Activated T-helper 1 cell treated with anti-CD3 and anti-CD28 coated beads, Interleukin-12 subunit alpha, Interleukin-12 subunit beta, Interleukin-2, Interleukin-4 antibody, amounts not matched to agents 30 ng/mL and 10 ng/mL and 1 ng/mL, durations not matched to agents 14 hours and 24 hours and 36 hours (primary cell): Measurements from ENCODE around the gene NAA25. TPM values are rescaled to one million over a fixed set of nuclear protein-coding genes. Genes with fewer than 3 reads are reported as not detected.

Experiments used
- DNase-seq: peaks from one replicate; pipeline ENCODE4 v3.0.0; 2021; ENCODE audit warnings: low spot score
- H3K27ac Mint-ChIP-seq: one replicate; pipeline ENCODE4 v1.8.0; 2021; ENCODE audit warnings: mild to moderate bottlenecking, mixed read lengths
- H3K27me3 Mint-ChIP-seq: one replicate; pipeline ENCODE4 v1.8.0; 2022; ENCODE audit warnings: mild to moderate bottlenecking, moderate library complexity, mixed read lengths; ENCODE audit not compliant: insufficient read depth
- H3K36me3 Mint-ChIP-seq: one replicate; pipeline ENCODE4 v1.8.0; 2021; ENCODE audit warnings: low read depth, mixed read lengths
- H3K4me1 Mint-ChIP-seq: one replicate; pipeline ENCODE4 v1.8.0; 2021; ENCODE audit warnings: low read depth, mixed read lengths
- H3K4me3 Mint-ChIP-seq: one replicate; pipeline ENCODE4 v1.8.0; 2021; ENCODE audit warnings: mild to moderate bottlenecking, moderate library complexity, mixed read lengths
- H3K9me3 Mint-ChIP-seq: one replicate; pipeline ENCODE4 v1.8.0; 2021; ENCODE audit warnings: mixed read lengths
- intact Hi-C: fragments of 100-400 bp; cut with micrococcal nuclease; formaldehyde crosslinking; loops from one replicate; pipeline ENCODE4 v1.15.1; 2024
- total RNA-seq: library from RNA; stranded (reverse); gene quantifications from 2 replicates; pipeline ENCODE4 v1.2.3, GENCODE V29; 2022

NAA25 gene
- total RNA-seq, 1 donor from 2014 or later: 52.2 TPM

GRCh38 chr12:112126911-112127310, 18.3 kb upstream of the NAA25 start:
- H3K9me3 Mint-ChIP-seq: no peaks in the 10 kb centered on the region
- peaks cover 48% of the 10 kb centered on the region for H3K4me1 Mint-ChIP-seq
- intact Hi-C loops: loop anchor here (5.0 kb wide), 2 partner anchors 285 to 530 kb away; partner anchors contain the start of genes ATXN2 and MAPKAPK5
- H3K27ac Mint-ChIP-seq: peak overlapping the region; percentile 78
- no peak for DNase-seq
- H3K36me3 Mint-ChIP-seq: peaks cover 4% of the 10 kb centered on the region
- peak overlapping the region; percentile 82 for H3K4me3 Mint-ChIP-seq
- peaks cover 4% of the 10 kb centered on the region for H3K27me3 Mint-ChIP-seq

DNA sequence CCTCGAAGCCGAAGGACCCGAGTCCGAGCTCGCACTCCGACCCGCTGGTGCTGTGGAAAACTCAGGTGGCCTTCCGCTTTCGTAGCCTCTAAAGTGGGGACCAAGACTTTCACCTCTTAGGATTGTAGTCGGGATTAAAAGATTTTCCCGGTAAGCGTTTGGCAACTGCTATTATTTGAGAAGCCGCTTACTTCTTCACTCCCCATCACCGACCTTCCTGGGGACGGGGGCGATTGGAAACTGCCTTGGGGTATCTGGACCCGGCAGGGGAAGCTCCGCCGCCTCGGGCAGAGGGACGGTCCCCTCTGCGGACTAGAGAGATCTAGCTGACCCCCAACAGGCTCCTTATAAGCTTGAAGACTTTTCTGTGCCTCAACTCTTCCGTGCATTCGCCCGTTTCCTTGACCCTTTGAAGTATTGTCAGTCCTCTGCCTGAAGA, 17.4 kb upstream of the NAA25 start:
- Mint-ChIP-seq H3K36me3 (peaks cover 2% of the 10 kb centered on the region), H3K27ac (peak overlapping the region; percentile 78), H3K27me3 (peaks cover 8% of the 10 kb centered on the region), H3K9me3 (no peaks in the 10 kb centered on the region), H3K4me3 (peak overlapping the region; percentile 82), H3K4me1 (peaks cover 40% of the 10 kb centered on the region)
- DNase-seq: no peak
- intact Hi-C loops: loop anchor here (1.0 to 5.0 kb wide), 5 partner anchors 18 to 529 kb away; partner anchors contain the start of genes ATXN2, MAPKAPK5 and NAA25

GRCh38 chr12:112125250-112125999, 16.8 kb upstream of the NAA25 start, which contains the start of gene TRAFD1:
TSS of gene TRAFD1 (plus strand) at chr12:112125560. CDS start at chr12:112130523, 4,963 bp downstream.
- peaks cover 10% of the 10 kb centered on the region for H3K27me3 Mint-ChIP-seq
- H3K4me3 Mint-ChIP-seq: peak within 1 kb of the TSS; percentile 82
- peak within 1 kb of the TSS; percentile 84 for H3K27ac Mint-ChIP-seq
- intact Hi-C loops: loop anchor here (1.0 to 5.0 kb wide), 5 partner anchors 17 to 528 kb away; partner anchors contain the start of genes ATXN2, MAPKAPK5 and NAA25
- DNase-seq: peak; percentile 98
- H3K9me3 Mint-ChIP-seq: no peaks in the 10 kb centered on the region
- peaks cover 41% of the 10 kb centered on the region for H3K4me1 Mint-ChIP-seq
- H3K36me3 Mint-ChIP-seq: peaks cover 2% of the 10 kb centered on the region

DNA sequence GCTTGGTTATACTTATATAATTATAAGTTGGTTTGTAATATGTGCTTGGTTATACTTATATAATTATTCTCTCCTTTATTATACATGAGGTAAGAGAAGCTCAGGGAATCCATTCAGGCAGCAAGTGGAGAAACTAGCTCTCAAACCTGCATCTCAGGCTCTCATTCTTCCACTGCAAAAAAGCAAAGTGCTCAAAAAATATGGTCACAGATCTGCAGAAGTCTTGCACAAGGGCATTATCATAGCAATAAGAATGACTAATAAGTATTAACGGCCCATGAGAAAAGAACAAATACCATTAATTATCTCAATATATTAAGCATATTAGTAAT, 16.3 kb upstream of the NAA25 start:
- H3K4me1 Mint-ChIP-seq: peaks cover 41% of the 10 kb centered on the region
- intact Hi-C loops: loop anchor here (1.0 to 5.0 kb wide), 5 partner anchors 17 to 528 kb away; partner anchors contain the start of genes ATXN2, MAPKAPK5 and NAA25
- H3K9me3 Mint-ChIP-seq: no peaks in the 10 kb centered on the region
- H3K4me3 Mint-ChIP-seq: peak overlapping the region; percentile 82
- DNase-seq: no peak
- peak overlapping the region; percentile 40 for H3K27ac Mint-ChIP-seq
- peaks cover 10% of the 10 kb centered on the region for H3K27me3 Mint-ChIP-seq
- peaks cover 2% of the 10 kb centered on the region for H3K36me3 Mint-ChIP-seq

DNA sequence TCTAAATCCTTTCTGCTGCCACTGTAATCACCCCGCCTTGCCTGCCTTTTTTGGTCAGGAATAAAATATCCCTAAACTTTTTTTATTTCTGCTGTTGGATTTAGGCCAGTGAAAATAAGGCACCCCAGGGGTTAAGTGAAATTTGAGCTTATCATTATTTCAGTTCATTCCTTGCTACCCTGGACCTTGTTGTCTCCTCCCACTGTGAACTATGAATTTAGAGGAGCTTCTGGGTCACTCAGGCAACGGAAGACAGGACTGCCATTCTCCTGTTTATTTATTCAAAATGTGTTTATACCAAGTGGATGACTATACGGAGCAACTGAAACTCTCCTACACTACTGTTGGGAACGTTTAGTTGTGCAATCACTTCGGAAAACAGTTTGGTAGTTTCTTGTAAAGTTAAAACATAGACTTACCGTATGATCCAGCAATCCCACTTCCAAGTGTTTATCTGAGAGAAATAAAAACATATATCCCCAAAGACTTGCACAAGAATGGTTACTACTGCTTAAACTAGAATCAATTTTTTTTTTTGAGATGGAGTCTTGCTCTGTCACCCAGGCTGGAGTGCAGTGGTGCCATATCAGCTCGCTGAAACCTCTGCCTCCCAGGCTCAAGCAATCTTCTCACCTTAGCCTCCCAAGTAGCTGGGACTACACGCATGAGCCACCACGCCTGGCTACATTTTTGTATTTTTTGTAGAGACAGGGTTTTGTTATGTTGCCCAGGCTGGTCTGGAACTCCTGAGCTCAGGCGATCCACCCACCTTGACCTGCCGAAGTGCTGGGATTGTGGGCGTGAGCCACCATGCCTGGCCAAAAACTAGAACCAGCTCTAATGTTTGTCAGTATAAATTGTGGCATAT, 14.5 kb upstream of the NAA25 start:
- DNase-seq: no peak
- Mint-ChIP-seq H3K27ac (no peak overlapping the region), H3K36me3 (peaks cover 2% of the 10 kb centered on the region), H3K9me3 (no peaks in the 10 kb centered on the region), H3K27me3 (peaks cover 10% of the 10 kb centered on the region), H3K4me1 (peaks cover 29% of the 10 kb centered on the region), H3K4me3 (no peak overlapping the region)
- intact Hi-C loops: no loop called here

DNA sequence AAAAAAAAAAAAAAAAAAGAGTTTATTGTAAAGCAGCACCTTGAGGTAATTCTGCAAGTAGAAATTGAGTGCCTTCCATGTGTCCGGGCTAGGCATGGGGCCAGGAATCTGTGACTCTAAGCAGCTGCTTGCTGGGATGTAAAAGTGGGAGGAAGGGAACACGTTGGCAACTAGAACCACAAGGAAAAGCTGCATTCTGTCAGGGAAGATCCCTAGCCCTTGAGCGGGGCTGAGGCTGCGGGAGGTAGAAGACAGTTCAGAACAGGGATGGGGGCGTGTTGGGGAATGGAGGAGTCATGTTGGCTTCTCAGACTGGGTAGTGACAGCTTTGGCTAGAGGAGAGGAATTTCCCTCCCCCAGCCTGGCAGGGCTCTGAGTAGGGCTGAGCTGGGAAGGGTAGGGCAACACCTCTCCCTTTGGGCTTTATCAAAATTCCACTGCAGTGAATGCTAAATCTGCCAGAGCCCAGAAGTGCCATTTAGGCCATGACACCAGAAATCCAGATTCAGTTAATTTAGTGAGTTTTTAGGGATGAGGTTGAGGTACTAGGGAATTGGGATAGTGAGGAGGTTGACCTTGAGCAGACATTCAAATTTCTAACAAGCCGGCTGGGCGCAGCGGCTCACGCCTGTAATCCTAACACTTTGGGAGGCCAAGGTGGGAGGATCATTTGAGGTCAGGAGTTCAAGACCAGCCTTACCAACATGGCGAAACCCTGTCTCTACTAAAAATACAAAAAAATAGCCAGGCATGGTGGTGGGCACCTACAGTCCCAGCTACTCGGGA, 13.4 kb upstream of the NAA25 start:
- DNase-seq: no peak
- no peak overlapping the region for H3K4me3 Mint-ChIP-seq
- H3K27ac Mint-ChIP-seq: no peak overlapping the region
- H3K27me3 Mint-ChIP-seq: peaks cover 10% of the 10 kb centered on the region
- no peaks in the 10 kb centered on the region for H3K9me3 Mint-ChIP-seq
- H3K36me3 Mint-ChIP-seq: peaks cover under 1% of the 10 kb centered on the region
- intact Hi-C loops: no loop called here
- peaks cover 24% of the 10 kb centered on the region for H3K4me1 Mint-ChIP-seq

DNA sequence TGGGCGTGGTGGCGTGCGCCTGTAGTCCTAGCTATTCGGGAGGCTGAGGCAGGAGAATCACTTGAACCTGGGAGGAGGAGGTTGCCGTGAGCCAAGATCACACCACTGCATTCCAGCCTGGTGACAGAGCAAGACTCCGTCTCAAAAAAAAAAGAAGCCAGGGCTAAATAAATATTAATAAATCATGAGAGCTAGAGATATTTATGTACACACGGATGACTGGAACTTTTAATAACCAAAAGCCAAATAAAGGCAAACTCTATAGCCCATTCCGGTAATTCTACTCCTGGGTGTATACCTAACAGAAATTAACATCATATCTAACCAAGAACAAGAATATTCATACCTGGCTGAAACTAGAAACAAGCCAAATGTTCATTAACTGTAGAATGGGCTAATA, 9.1 kb upstream of the NAA25 start:
- Mint-ChIP-seq H3K4me3 (no peak overlapping the region), H3K27ac (no peak overlapping the region), H3K36me3 (no peaks in the 10 kb centered on the region), H3K4me1 (peaks cover 18% of the 10 kb centered on the region), H3K27me3 (peaks cover 10% of the 10 kb centered on the region), H3K9me3 (no peaks in the 10 kb centered on the region)
- DNase-seq: no peak
- intact Hi-C loops: no loop called here

DNA sequence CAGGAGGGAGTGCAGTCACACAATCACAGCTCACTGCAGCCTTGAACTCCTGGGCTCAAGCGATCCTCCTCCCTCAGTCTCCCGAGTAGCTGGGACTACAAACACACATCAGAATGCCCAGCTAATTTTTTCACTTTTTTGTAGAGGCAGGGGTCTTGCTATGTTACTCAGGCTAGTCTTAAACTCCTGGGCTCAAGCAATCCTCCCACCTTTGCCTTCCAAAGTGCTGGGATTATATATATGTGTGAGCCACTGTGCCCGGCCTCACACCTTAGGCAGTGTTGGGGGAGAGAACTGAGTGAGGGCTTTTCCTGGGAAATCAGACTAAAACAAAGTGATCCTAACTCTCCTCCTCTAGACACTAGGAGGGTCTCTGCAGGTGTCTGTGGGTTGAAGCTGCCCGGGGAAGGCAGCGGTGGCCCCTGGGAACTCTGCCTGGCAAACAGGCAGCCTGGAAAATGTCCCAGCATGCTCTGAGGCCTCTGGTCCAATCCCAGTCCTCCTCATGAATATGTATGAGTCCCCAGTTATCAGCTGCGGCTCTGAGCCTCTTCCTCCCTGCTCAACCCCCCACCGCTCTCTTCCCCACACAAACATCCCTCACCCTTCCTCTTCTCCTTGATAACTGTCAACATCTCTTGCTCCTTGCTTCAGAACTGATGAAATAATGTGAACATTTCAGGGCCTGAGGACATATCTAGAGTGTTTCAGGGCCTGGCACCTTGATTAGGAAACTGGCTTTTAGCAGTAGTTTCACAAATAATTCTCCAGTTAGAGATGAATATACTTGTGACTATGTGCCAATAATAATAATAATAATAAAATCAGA, 7.9 kb upstream of the NAA25 start:
- H3K9me3 Mint-ChIP-seq: no peaks in the 10 kb centered on the region
- peaks cover 25% of the 10 kb centered on the region for H3K4me1 Mint-ChIP-seq
- DNase-seq: no peak
- H3K27ac Mint-ChIP-seq: peak overlapping the region; percentile 68
- H3K4me3 Mint-ChIP-seq: no peak overlapping the region
- intact Hi-C loops: no loop called here
- H3K36me3 Mint-ChIP-seq: no peaks in the 10 kb centered on the region
- peaks cover 3% of the 10 kb centered on the region for H3K27me3 Mint-ChIP-seq

DNA sequence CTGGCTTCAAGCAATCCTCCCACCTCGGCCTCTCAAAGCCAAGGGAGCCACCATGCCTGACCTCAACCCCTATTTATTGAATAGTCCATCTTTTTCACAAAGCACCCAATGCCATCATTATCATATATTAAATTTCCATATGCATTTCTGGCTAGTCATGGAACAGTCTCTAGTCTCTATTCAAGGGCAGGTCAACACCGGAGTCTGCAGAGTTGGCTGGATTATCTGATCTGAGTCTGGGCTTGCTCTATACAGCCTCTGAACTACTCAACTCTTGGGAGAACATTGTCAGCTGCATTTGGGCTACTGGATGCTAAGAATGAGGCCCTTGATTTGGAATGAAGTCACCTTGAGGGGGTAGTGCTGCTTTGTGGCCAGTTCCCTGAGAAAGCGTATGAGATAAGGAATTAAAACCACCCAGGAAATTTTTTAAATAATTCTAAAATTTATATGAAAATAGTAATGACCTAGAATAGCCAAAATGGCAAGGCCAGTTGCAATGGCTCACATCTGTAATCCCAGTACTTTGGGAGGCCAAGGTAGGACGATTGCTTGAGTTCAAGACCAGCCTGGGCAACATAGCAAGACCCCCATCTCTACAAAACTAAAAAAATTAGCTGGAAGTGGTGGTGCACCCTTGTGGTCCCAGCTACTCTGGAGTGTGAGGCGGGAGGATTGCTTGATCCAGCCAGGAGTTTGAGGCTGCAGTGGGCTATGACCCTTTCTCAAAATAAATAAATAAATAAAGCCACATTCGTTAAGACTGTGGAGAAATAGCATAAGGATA, 6.9 kb upstream of the NAA25 start:
- intact Hi-C loops: no loop called here
- Mint-ChIP-seq H3K9me3 (no peaks in the 10 kb centered on the region), H3K36me3 (no peaks in the 10 kb centered on the region), H3K27ac (no peak overlapping the region), H3K4me3 (no peak overlapping the region), H3K27me3 (no peaks in the 10 kb centered on the region), H3K4me1 (peaks cover 19% of the 10 kb centered on the region)
- DNase-seq: no peak

- Mint-ChIP-seq H3K4me3 (no peak overlapping the region), H3K27ac (no peak overlapping the region), H3K27me3 (no peaks in the 10 kb centered on the region), H3K36me3 (peaks cover 1% of the 10 kb centered on the region), H3K4me1 (peaks cover 24% of the 10 kb centered on the region), H3K9me3 (no peaks in the 10 kb centered on the region)
- intact Hi-C loops: no loop called here
- DNase-seq: no peak
Observed at GRCh38 chr12:112112409-112113133, 4.0 kb upstream of the NAA25 start.

DNA sequence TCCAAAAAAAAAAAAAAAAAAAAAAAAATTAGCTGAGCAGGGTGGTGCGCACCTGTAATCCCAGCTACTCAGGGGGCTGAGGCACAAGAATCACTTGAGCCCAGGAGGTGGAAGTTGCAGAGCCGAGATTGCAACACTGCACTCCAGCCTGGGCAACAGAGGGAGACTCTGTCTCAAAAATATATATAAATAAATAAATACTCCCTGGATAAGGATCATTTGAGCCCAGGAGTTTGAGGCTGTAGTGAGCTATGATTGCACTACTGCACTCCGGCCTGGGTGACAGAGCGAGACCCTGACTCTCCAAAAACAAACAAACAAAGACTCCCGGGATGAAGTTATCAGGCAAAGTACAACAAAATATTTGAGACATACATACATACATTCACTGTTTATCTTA, 3.3 kb upstream of the NAA25 start:
- H3K36me3 Mint-ChIP-seq: peaks cover 4% of the 10 kb centered on the region
- no peak overlapping the region for H3K4me3 Mint-ChIP-seq
- no peaks in the 10 kb centered on the region for H3K27me3 Mint-ChIP-seq
- no peaks in the 10 kb centered on the region for H3K9me3 Mint-ChIP-seq
- intact Hi-C loops: no loop called here
- H3K4me1 Mint-ChIP-seq: peaks cover 26% of the 10 kb centered on the region
- H3K27ac Mint-ChIP-seq: no peak overlapping the region
- DNase-seq: no peak
